SJSA1 (cell line): ENCODE data around the gene STARD3. TPM values are rescaled to one million over a fixed set of nuclear protein-coding genes. Genes with fewer than 3 reads are reported as not detected.

Experiments used
- DNase-seq, 2 experiments: peaks; one replicate each; pipeline ENCODE4 v3.0.0-alpha.2; 2015 to 2020; ENCODE audit warnings: low spot score in 2 of 2, low read depth in 1 of 2
- H3K27ac ChIP-seq: fragments of 250-450 bp; sonication (Bioruptor Pico); 2 replicates; pipeline ENCODE4 v1.5.1; 2020; ENCODE audit warnings: mild to moderate bottlenecking, moderate library complexity
- H3K27me3 ChIP-seq: fragments of 250-450 bp; sonication (Bioruptor Pico); replicated peaks from 2 replicates; pipeline ENCODE4 v1.5.1; 2020; ENCODE audit warnings: mild to moderate bottlenecking, moderate library complexity
- H3K36me3 ChIP-seq: fragments of 250-450 bp; sonication (Bioruptor Pico); 2 replicates; pipeline ENCODE4 v1.5.1; 2020; ENCODE audit warnings: mild to moderate bottlenecking
- H3K4me1 ChIP-seq: fragments of 250-450 bp; sonication (Bioruptor Pico); replicated peaks from 2 replicates; pipeline ENCODE4 v1.6.1; 2021; ENCODE audit warnings: mild to moderate bottlenecking
- H3K4me3 ChIP-seq: fragments of 250-450 bp; sonication (Bioruptor Pico); 2 replicates; pipeline ENCODE4 v1.5.1; 2020; ENCODE audit warnings: mild to moderate bottlenecking
- H3K9me3 ChIP-seq: fragments of 250-450 bp; sonication (Bioruptor Pico); replicated peaks from 2 replicates; pipeline ENCODE4 v1.5.1; 2020; ENCODE audit warnings: mild to moderate bottlenecking
- total RNA-seq: library from RNA; depleted of rRNA; stranded (reverse); fragments of >200 nt; shearing (Covaris generic); gene quantifications from 2 replicates; pipeline ENCODE4 v1.2.3, GENCODE V29; 2014

Gene STARD3
- total RNA-seq, 1 experiment from 2014 or later: 27.8 TPM

- no peak overlapping the region for H3K27ac ChIP-seq
- peaks cover 34% of the 10 kb centered on the region for H3K27me3 ChIP-seq
Observed at GRCh38 chr17:39631403-39631802, 5.5 kb upstream of the STARD3 start.

GRCh38 chr17:39632153-39632941 is 4.6 kb upstream of the STARD3 start:
- H3K4me1 ChIP-seq: peaks cover 6% of the 10 kb centered on the region
- H3K27me3 ChIP-seq: peaks cover 25% of the 10 kb centered on the region
- DNase-seq: no peak
- peaks cover 4% of the 10 kb centered on the region for H3K36me3 ChIP-seq
- no peaks in the 10 kb centered on the region for H3K9me3 ChIP-seq
- H3K27ac ChIP-seq: no peak overlapping the region
- H3K4me3 ChIP-seq: no peak overlapping the region

More at GRCh38 chr17:39631403-39631802, 5.5 kb upstream of the STARD3 start:
- Histone ChIP-seq H3K4me1 (peaks cover 2% of the 10 kb centered on the region), H3K36me3 (no peaks in the 10 kb centered on the region), H3K4me3 (no peak overlapping the region), H3K9me3 (no peaks in the 10 kb centered on the region)
- no peak for DNase-seq

- Histone ChIP-seq H3K36me3 (peaks cover 4% of the 10 kb centered on the region), H3K4me1 (peaks cover 13% of the 10 kb centered on the region), H3K27me3 (peaks cover 14% of the 10 kb centered on the region; the same call in 1 of the 2 replicates), H3K27ac (no peak overlapping the region), H3K4me3 (no peak overlapping the region), H3K9me3 (no peaks in the 10 kb centered on the region)
- DNase-seq: no peak
Observed at GRCh38 chr17:39633570-39634183, 3.3 kb upstream of the STARD3 start.

GRCh38 chr17:39634384-39634871 is 2.5 kb upstream of the STARD3 start:
- H3K36me3 ChIP-seq: peaks cover 4% of the 10 kb centered on the region
- H3K4me3 ChIP-seq: no peak overlapping the region
- H3K9me3 ChIP-seq: no peaks in the 10 kb centered on the region
- H3K27me3 ChIP-seq: peaks cover 14% of the 10 kb centered on the region; the same call in 1 of the 2 replicates
- peaks cover 13% of the 10 kb centered on the region for H3K4me1 ChIP-seq
- DNase-seq: peak in 1 of 2 experiments; percentile 51
- H3K27ac ChIP-seq: no peak overlapping the region

- Histone ChIP-seq H3K4me3 (no peak overlapping the region), H3K27me3 (peaks cover 8% of the 10 kb centered on the region; the same call in 1 of the 2 replicates)
Observed at GRCh38 chr17:39635614-39636176, 1.2 kb upstream of the STARD3 start.

GRCh38 chr17:39636587-39636926 is 387 bp upstream of the STARD3 start:
- Histone ChIP-seq H3K36me3 (peaks cover 4% of the 10 kb centered on the region), H3K4me3 (peak overlapping the region; percentile 97), H3K27me3 (peaks cover 5% of the 10 kb centered on the region; the same call in 1 of the 2 replicates), H3K9me3 (no peaks in the 10 kb centered on the region), H3K27ac (peak overlapping the region; percentile 92), H3K4me1 (peaks cover 13% of the 10 kb centered on the region)
- no peak for DNase-seq

More at GRCh38 chr17:39635614-39636176, 1.2 kb upstream of the STARD3 start:
- Histone ChIP-seq H3K4me1 (peaks cover 13% of the 10 kb centered on the region), H3K36me3 (peaks cover 4% of the 10 kb centered on the region), H3K27ac (no peak overlapping the region), H3K9me3 (no peaks in the 10 kb centered on the region)
- DNase-seq: no peak

GRCh38 chr17:39638317-39638716 is 1.4 kb downstream of the STARD3 start:
- Histone ChIP-seq H3K27ac (no peak overlapping the region), H3K4me3 (no peak overlapping the region)
- DNase-seq: no peak

GRCh38 chr17:39639043-39639442 is 2.1 kb downstream of the STARD3 start:
- Histone ChIP-seq H3K4me1 (peaks cover 20% of the 10 kb centered on the region), H3K27ac (no peak overlapping the region), H3K36me3 (peaks cover 4% of the 10 kb centered on the region), H3K9me3 (no peaks in the 10 kb centered on the region), H3K4me3 (no peak overlapping the region), H3K27me3 (no peaks in the 10 kb centered on the region)
- DNase-seq: no peak

More at GRCh38 chr17:39638317-39638716, 1.4 kb downstream of the STARD3 start:
- Histone ChIP-seq H3K4me1 (peaks cover 19% of the 10 kb centered on the region), H3K9me3 (no peaks in the 10 kb centered on the region), H3K36me3 (peaks cover 4% of the 10 kb centered on the region), H3K27me3 (no peaks in the 10 kb centered on the region)

GRCh38 chr17:39639566-39640458 is 2.9 kb downstream of the STARD3 start:
- H3K27ac ChIP-seq: no peak overlapping the region
- DNase-seq: no peak
- peaks cover 20% of the 10 kb centered on the region for H3K4me1 ChIP-seq
- H3K36me3 ChIP-seq: peaks cover 4% of the 10 kb centered on the region
- H3K4me3 ChIP-seq: no peak overlapping the region
- no peaks in the 10 kb centered on the region for H3K27me3 ChIP-seq
- H3K9me3 ChIP-seq: no peaks in the 10 kb centered on the region

- Histone ChIP-seq H3K4me1 (peaks cover 20% of the 10 kb centered on the region), H3K4me3 (no peak overlapping the region), H3K27ac (no peak overlapping the region), H3K9me3 (no peaks in the 10 kb centered on the region), H3K36me3 (peaks cover 4% of the 10 kb centered on the region), H3K27me3 (no peaks in the 10 kb centered on the region)
- DNase-seq: no peak
Observed at GRCh38 chr17:39640591-39641031, 3.7 kb downstream of the STARD3 start.

GRCh38 chr17:39641097-39641496 is 4.2 kb downstream of the STARD3 start:
- peaks cover 4% of the 10 kb centered on the region for H3K36me3 ChIP-seq
- no peak overlapping the region for H3K4me3 ChIP-seq
- no peak overlapping the region for H3K27ac ChIP-seq
- DNase-seq: no peak
- H3K4me1 ChIP-seq: peaks cover 20% of the 10 kb centered on the region
- H3K9me3 ChIP-seq: no peaks in the 10 kb centered on the region
- no peaks in the 10 kb centered on the region for H3K27me3 ChIP-seq

- no peak overlapping the region for H3K27ac ChIP-seq
- no peaks in the 10 kb centered on the region for H3K9me3 ChIP-seq
- H3K27me3 ChIP-seq: no peaks in the 10 kb centered on the region
- DNase-seq: no peak
- no peak overlapping the region for H3K4me3 ChIP-seq
- peaks cover 4% of the 10 kb centered on the region for H3K36me3 ChIP-seq
- peaks cover 14% of the 10 kb centered on the region for H3K4me1 ChIP-seq
Observed at GRCh38 chr17:39641883-39642282, 4.9 kb downstream of the STARD3 start.
